ENCODE data around the gene OPTN.

The OPTN gene

DNA sequence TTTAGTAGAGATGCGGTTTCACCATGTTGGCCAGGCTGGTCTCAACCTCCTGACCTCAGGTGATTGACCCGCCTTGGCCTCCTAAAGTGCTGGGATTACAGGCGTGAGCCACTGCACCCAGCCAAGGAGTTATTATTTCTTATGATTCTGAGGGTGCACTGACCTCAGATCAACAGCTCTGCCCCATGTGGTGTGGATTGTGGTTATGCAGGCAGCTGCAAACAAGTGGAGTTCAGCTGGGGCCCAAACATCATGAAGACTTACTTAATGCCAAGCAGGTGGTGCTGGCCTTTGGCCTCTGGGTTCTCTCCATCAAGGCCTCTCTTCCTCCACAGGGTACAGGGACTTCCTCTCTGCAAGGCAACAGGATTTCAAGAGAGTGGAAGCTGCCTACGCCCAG is 45.1 kb upstream of the OPTN start:
- no peaks in the 10 kb centered on the region for H3K27me3 ChIP-seq (ENCODE audit: control insufficient read depth in 3 of 3, insufficient read depth in 3 of 3, low read depth in 1 of 3, low read length in 3 of 3)
- no peak overlapping the region for H3K4ac ChIP-seq (ENCODE audit: low read length)
- no peaks in the 10 kb centered on the region for H3K9me3 ChIP-seq (replicated peaks in 1 of 2; ENCODE audit: control insufficient read depth in 2 of 2, insufficient read depth in 1 of 2, low read depth in 1 of 2, low read length in 2 of 2)
- H4K91ac ChIP-seq (ENCODE audit: low read depth, low read length, poor library complexity): no peak overlapping the region
- WGBS, 2 donors (ENCODE audit: extremely low coverage in 2 of 2, insufficient read length in 2 of 2, insufficient replicate concordance in 1 of 2): no CpG with 5 or more reads among the region's 4 CpGs
- H3K9ac ChIP-seq (ENCODE audit: low read depth, low read length, poor library complexity): no peak overlapping the region
- no peaks in the 10 kb centered on the region for H3K79me1 ChIP-seq (ENCODE audit: low read depth, low read length)
- no peak overlapping the region for H3K18ac ChIP-seq (ENCODE audit: low read length)
- no peak overlapping the region for H2BK120ac ChIP-seq (ENCODE audit: low read depth, low read length)
- H2BK15ac ChIP-seq (ENCODE audit: low read length): no peak overlapping the region
- no peak overlapping the region for H2AFZ ChIP-seq (ENCODE audit: low read length)
- no peak for DNase-seq (ENCODE audit: low spot score)
- H2BK5ac ChIP-seq (ENCODE audit: low read length): no peak overlapping the region
- H3K4me3 ChIP-seq (ENCODE audit: low read length in 2 of 2): no peak overlapping the region
- H2AK5ac ChIP-seq (ENCODE audit: low read depth, low read length): no peak overlapping the region
- H3K27ac ChIP-seq (replicated peaks; ENCODE audit: low read length): no peak overlapping the region
- no peak overlapping the region for H2BK12ac ChIP-seq (ENCODE audit: low read length)
- H3K14ac ChIP-seq (ENCODE audit: low read length): peak overlapping the region; percentile 47
- H4K8ac ChIP-seq (ENCODE audit: low read depth, low read length): no peak overlapping the region
- no peaks in the 10 kb centered on the region for H3K36me3 ChIP-seq (replicated peaks in 1 of 2; ENCODE audit: control insufficient read depth in 2 of 2, insufficient read depth in 2 of 2, low read length in 2 of 2)
- no peak overlapping the region for H3K4me2 ChIP-seq (ENCODE audit: insufficient read depth, low read length, poor library complexity, severe bottlenecking)
- peaks cover 0 to 6% of the 10 kb centered on the region in 2 donors for H3K4me1 ChIP-seq (ENCODE audit: control insufficient read depth in 2 of 2, insufficient read depth in 1 of 2, low read depth in 1 of 2, low read length in 2 of 2)
- no peak overlapping the region for H3K23ac ChIP-seq (ENCODE audit: low read depth, low read length, poor library complexity)

DNA sequence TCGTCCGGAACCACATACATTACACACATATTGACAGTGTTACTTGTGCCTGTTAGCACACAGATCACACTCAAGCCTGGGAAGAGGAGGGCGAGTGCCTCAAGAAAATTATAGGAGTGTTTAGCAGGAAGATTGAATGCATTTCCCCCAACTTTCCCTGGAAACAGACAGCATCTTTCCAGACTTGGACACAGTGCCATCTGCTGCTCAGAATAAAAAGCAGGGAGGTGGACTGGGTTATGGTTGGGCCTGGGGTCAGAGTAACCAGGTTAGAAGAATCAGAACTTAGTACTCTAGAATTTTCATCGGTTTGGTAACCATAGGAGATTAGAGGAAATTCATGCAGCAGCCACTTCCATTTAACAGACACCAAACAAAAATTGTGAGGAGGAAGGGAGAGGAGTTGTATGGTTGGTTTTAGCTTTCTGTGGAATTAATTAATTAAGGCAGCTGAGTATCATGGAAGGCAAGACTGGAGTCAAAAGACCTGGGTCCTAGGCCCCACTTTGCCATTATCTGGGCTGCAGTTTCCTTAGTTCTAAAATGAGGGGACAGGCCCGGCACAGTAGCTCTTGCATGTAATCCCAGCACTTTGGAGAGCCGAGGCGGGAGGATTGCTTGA is 43.4 kb upstream of the OPTN start:
- Histone ChIP-seq H2BK12ac (ENCODE audit: low read length) (no peak overlapping the region), H2BK120ac (ENCODE audit: low read depth, low read length) (no peak overlapping the region)
- no CpG with 5 or more reads among the region's 7 CpGs for WGBS, 2 donors (ENCODE audit: extremely low coverage in 2 of 2, insufficient read length in 2 of 2, insufficient replicate concordance in 1 of 2)

DNA sequence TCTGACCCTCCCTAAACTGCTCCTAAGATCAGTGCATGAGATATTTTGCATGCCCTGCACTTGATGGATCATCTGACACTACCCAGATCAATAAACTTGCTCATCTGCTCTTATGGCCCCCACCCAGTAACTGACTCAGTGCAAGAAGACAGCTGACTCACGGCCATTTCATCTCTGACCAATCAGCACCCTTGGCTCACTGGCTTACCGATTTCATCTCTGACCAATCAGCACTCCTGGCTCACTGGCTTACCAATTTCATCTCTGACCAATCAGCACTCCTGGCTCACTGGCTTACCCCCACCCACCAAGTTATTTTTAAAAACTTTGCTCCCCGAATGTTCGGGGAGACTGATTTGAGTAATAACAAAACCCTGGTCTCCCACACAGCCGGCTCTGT is 37.2 kb upstream of the OPTN start:
- Histone ChIP-seq H3K4me1 (ENCODE audit: control insufficient read depth in 2 of 2, insufficient read depth in 1 of 2, low read depth in 1 of 2, low read length in 2 of 2) (no peaks in the 10 kb centered on the region), H2BK15ac (ENCODE audit: low read length) (no peak overlapping the region), H2BK5ac (ENCODE audit: low read length) (no peak overlapping the region), H3K36me3 (replicated peaks in 1 of 2; ENCODE audit: control insufficient read depth in 2 of 2, insufficient read depth in 2 of 2, low read length in 2 of 2) (no peaks in the 10 kb centered on the region), H4K91ac (ENCODE audit: low read depth, low read length, poor library complexity) (no peak overlapping the region), H3K4me2 (ENCODE audit: insufficient read depth, low read length, poor library complexity, severe bottlenecking) (no peak overlapping the region), H3K79me1 (ENCODE audit: low read depth, low read length) (no peaks in the 10 kb centered on the region), H2AK5ac (ENCODE audit: low read depth, low read length) (no peak overlapping the region), H3K9ac (ENCODE audit: low read depth, low read length, poor library complexity) (no peak overlapping the region), H3K9me3 (replicated peaks in 1 of 2; ENCODE audit: control insufficient read depth in 2 of 2, insufficient read depth in 1 of 2, low read depth in 1 of 2, low read length in 2 of 2) (peaks cover 0 to 3% of the 10 kb centered on the region in 2 donors), H4K8ac (ENCODE audit: low read depth, low read length) (no peak overlapping the region), H3K27ac (replicated peaks; ENCODE audit: low read length) (no peak overlapping the region), H3K14ac (ENCODE audit: low read length) (no peak overlapping the region), H2BK120ac (ENCODE audit: low read depth, low read length) (no peak overlapping the region), H3K4ac (ENCODE audit: low read length) (no peak overlapping the region), H2BK12ac (ENCODE audit: low read length) (no peak overlapping the region), H3K27me3 (ENCODE audit: control insufficient read depth in 3 of 3, insufficient read depth in 3 of 3, low read depth in 1 of 3, low read length in 3 of 3) (no peaks in the 10 kb centered on the region), H3K18ac (ENCODE audit: low read length) (no peak overlapping the region), H2AFZ (ENCODE audit: low read length) (no peak overlapping the region), H3K4me3 (ENCODE audit: low read length in 2 of 2) (no peak overlapping the region), H3K23ac (ENCODE audit: low read depth, low read length, poor library complexity) (no peak overlapping the region)
- WGBS, 2 donors (ENCODE audit: extremely low coverage in 2 of 2, insufficient read length in 2 of 2, insufficient replicate concordance in 1 of 2): no CpG with 5 or more reads among the region's 5 CpGs
- DNase-seq (ENCODE audit: low spot score): no peak

More for the DNA sequence above, 43.4 kb upstream of the OPTN start:
- Histone ChIP-seq H2AFZ (ENCODE audit: low read length) (no peak overlapping the region), H4K8ac (ENCODE audit: low read depth, low read length) (no peak overlapping the region), H4K91ac (ENCODE audit: low read depth, low read length, poor library complexity) (no peak overlapping the region), H3K18ac (ENCODE audit: low read length) (no peak overlapping the region), H3K14ac (ENCODE audit: low read length) (no peak overlapping the region), H3K4me3 (ENCODE audit: low read length in 2 of 2) (no peak overlapping the region), H3K79me1 (ENCODE audit: low read depth, low read length) (no peaks in the 10 kb centered on the region), H3K27me3 (ENCODE audit: control insufficient read depth in 3 of 3, insufficient read depth in 3 of 3, low read depth in 1 of 3, low read length in 3 of 3) (no peaks in the 10 kb centered on the region), H3K4me1 (ENCODE audit: control insufficient read depth in 2 of 2, insufficient read depth in 1 of 2, low read depth in 1 of 2, low read length in 2 of 2) (peaks cover 0 to 2% of the 10 kb centered on the region in 2 donors), H3K9me3 (replicated peaks in 1 of 2; ENCODE audit: control insufficient read depth in 2 of 2, insufficient read depth in 1 of 2, low read depth in 1 of 2, low read length in 2 of 2) (peaks cover 0 to 3% of the 10 kb centered on the region in 2 donors), H3K36me3 (replicated peaks in 1 of 2; ENCODE audit: control insufficient read depth in 2 of 2, insufficient read depth in 2 of 2, low read length in 2 of 2) (no peaks in the 10 kb centered on the region), H2AK5ac (ENCODE audit: low read depth, low read length) (no peak overlapping the region), H2BK5ac (ENCODE audit: low read length) (no peak overlapping the region), H3K4me2 (ENCODE audit: insufficient read depth, low read length, poor library complexity, severe bottlenecking) (no peak overlapping the region), H2BK15ac (ENCODE audit: low read length) (no peak overlapping the region), H3K4ac (ENCODE audit: low read length) (no peak overlapping the region), H3K23ac (ENCODE audit: low read depth, low read length, poor library complexity) (no peak overlapping the region), H3K27ac (replicated peaks; ENCODE audit: low read length) (no peak overlapping the region), H3K9ac (ENCODE audit: low read depth, low read length, poor library complexity) (no peak overlapping the region)
- DNase-seq (ENCODE audit: low spot score): no peak

DNA sequence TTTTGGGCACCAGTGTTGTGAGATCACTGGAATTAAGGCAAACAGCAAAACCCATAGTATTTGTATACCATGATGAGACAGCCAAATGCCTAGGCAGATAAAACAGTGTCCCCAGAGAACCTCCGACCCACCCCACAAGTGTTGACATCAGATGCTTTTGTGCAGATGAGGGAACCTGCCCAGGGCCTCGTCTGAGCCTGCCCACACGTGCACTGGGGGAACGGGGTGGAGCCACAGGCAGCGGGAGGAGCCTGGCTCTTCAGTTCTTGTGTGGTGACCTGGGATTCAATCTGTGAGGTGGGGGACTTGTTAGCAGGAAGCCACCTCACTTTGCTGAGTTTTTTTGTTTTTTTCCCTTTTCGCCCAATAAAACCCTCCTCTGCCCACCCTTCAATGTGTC is 33.4 kb upstream of the OPTN start:
- no peak overlapping the region for H3K23ac ChIP-seq (ENCODE audit: low read depth, low read length, poor library complexity)
- no peak overlapping the region for H4K8ac ChIP-seq (ENCODE audit: low read depth, low read length)
- no peak overlapping the region for H3K9ac ChIP-seq (ENCODE audit: low read depth, low read length, poor library complexity)
- H2BK15ac ChIP-seq (ENCODE audit: low read length): no peak overlapping the region
- H3K9me3 ChIP-seq (replicated peaks in 1 of 2; ENCODE audit: control insufficient read depth in 2 of 2, insufficient read depth in 1 of 2, low read depth in 1 of 2, low read length in 2 of 2): peaks cover 0 to 2% of the 10 kb centered on the region in 2 donors
- no peak overlapping the region for H2BK12ac ChIP-seq (ENCODE audit: low read length)
- WGBS, 2 donors (ENCODE audit: extremely low coverage in 2 of 2, insufficient read length in 2 of 2, insufficient replicate concordance in 1 of 2): no CpG with 5 or more reads among the region's 6 CpGs
- H3K4me1 ChIP-seq (ENCODE audit: control insufficient read depth in 2 of 2, insufficient read depth in 1 of 2, low read depth in 1 of 2, low read length in 2 of 2): no peaks in the 10 kb centered on the region
- no peak overlapping the region for H4K91ac ChIP-seq (ENCODE audit: low read depth, low read length, poor library complexity)
- no peak overlapping the region for H2BK120ac ChIP-seq (ENCODE audit: low read depth, low read length)
- no peak overlapping the region for H2AFZ ChIP-seq (ENCODE audit: low read length)
- no peaks in the 10 kb centered on the region for H3K79me1 ChIP-seq (ENCODE audit: low read depth, low read length)
- no peak overlapping the region for H3K4ac ChIP-seq (ENCODE audit: low read length)
- no peak overlapping the region for H3K4me3 ChIP-seq (ENCODE audit: low read length in 2 of 2)
- H3K27ac ChIP-seq (replicated peaks; ENCODE audit: low read length): no peak overlapping the region
- no peak overlapping the region for H2AK5ac ChIP-seq (ENCODE audit: low read depth, low read length)
- H3K14ac ChIP-seq (ENCODE audit: low read length): no peak overlapping the region
- no peaks in the 10 kb centered on the region for H3K36me3 ChIP-seq (replicated peaks in 1 of 2; ENCODE audit: control insufficient read depth in 2 of 2, insufficient read depth in 2 of 2, low read length in 2 of 2)
- H3K27me3 ChIP-seq (ENCODE audit: control insufficient read depth in 3 of 3, insufficient read depth in 3 of 3, low read depth in 1 of 3, low read length in 3 of 3): no peaks in the 10 kb centered on the region
- H3K18ac ChIP-seq (ENCODE audit: low read length): no peak overlapping the region
- DNase-seq (ENCODE audit: low spot score): no peak
- H2BK5ac ChIP-seq (ENCODE audit: low read length): no peak overlapping the region
- no peak overlapping the region for H3K4me2 ChIP-seq (ENCODE audit: insufficient read depth, low read length, poor library complexity, severe bottlenecking)
